HG03469 (cell line): ENCODE results near the gene DNAJC15.
A peak's percentile ranks its signal among the peaks of the same experiment; 100 is the strongest.
"Not testable (repeated sequence)": the region's sequence is repeated elsewhere in the genome, so short reads cannot be mapped to it uniquely, and the experiment has no call there.

Experiments
- ATAC-seq: cut with Tn5 transposase; IDR thresholded peaks from one replicate; pipeline ENCODE4 v1.9.1; 2021; ENCODE audit warnings: mild to moderate bottlenecking, moderate library complexity, moderate number of reproducible peaks; ENCODE audit not compliant: unreplicated experiment

Gene DNAJC15

GRCh38 chr13:43042410-43042921 lies 19.1 kb downstream of the DNAJC15 start:
- ATAC-seq = no peak

GRCh38 chr13:43044720-43045301 lies 21.4 kb downstream of the DNAJC15 start:
- no peak for ATAC-seq

- ATAC-seq = not testable (repeated sequence)
These were observed 22.0 kb downstream of the DNAJC15 start for GRCh38 chr13:43045302-43045773.

- no peak for ATAC-seq
These were observed 22.9 kb downstream of the DNAJC15 start for GRCh38 chr13:43046259-43046658.

GRCh38 chr13:43054803-43055802 lies 31.7 kb downstream of the DNAJC15 start:
- no peak for ATAC-seq

GRCh38 chr13:43057653-43058317 lies 34.4 kb downstream of the DNAJC15 start:
- ATAC-seq = no peak

GRCh38 chr13:43058318-43058674 lies 34.9 kb downstream of the DNAJC15 start:
- ATAC-seq = no peak

GRCh38 chr13:43058831-43059230 lies 35.4 kb downstream of the DNAJC15 start:
- no peak for ATAC-seq

- ATAC-seq = not testable (repeated sequence)
These were observed 36.4 kb downstream of the DNAJC15 start for GRCh38 chr13:43059779-43060178.

- not testable (repeated sequence) for ATAC-seq
These were observed 37.4 kb downstream of the DNAJC15 start for GRCh38 chr13:43060806-43061205.

- ATAC-seq = no peak
These were observed 38.3 kb downstream of the DNAJC15 start for GRCh38 chr13:43061496-43062280.

GRCh38 chr13:43071824-43072223 lies 48.4 kb downstream of the DNAJC15 start:
- ATAC-seq = no peak

- no peak for ATAC-seq
These were observed 49.0 kb downstream of the DNAJC15 start for GRCh38 chr13:43072394-43072793.

GRCh38 chr13:43074824-43075510 lies 51.6 kb downstream of the DNAJC15 start:
- peak; percentile 53 for ATAC-seq

- ATAC-seq = not testable (repeated sequence)
These were observed 52.1 kb downstream of the DNAJC15 start for GRCh38 chr13:43075511-43075902.

GRCh38 chr13:43077046-43077445 lies 53.7 kb downstream of the DNAJC15 start:
- ATAC-seq = no peak

GRCh38 chr13:43077461-43077860 lies 54.1 kb downstream of the DNAJC15 start:
- ATAC-seq = no peak

GRCh38 chr13:43077906-43078305 lies 54.5 kb downstream of the DNAJC15 start:
- no peak for ATAC-seq

GRCh38 chr13:43078399-43078798 lies 55.0 kb downstream of the DNAJC15 start:
- ATAC-seq = no peak

GRCh38 chr13:43079392-43079931 lies 56.1 kb downstream of the DNAJC15 start:
- ATAC-seq = no peak
